ENCODE measurements around the gene QRFP. TPM values are rescaled to one million over a fixed set of nuclear protein-coding genes. Genes with fewer than 3 reads are reported as not detected.

The QRFP gene
- total RNA-seq, 1 experiment from 2014 or later = not detected

Other genes starting within 250 kb of the QRFP start
- gene PRDM12, start 232.2 kb downstream of the QRFP start, total RNA-seq (2022) = 0.28 and 0.29 TPM in 2 replicates
- 42.3 and 57.7 TPM in 2 replicates for gene EXOSC2, start 203.0 kb downstream of the QRFP start, total RNA-seq (2022)
- gene ABL1, start 61.6 kb downstream of the QRFP start, total RNA-seq (2022) = 67.5 TPM in 2 replicates
- gene FIBCD1, start 42.4 kb upstream of the QRFP start, total RNA-seq (2022) = 1.6 and 2.8 TPM in 2 replicates
- not detected in 2 replicates for gene LAMC3, start 112.4 kb upstream of the QRFP start, total RNA-seq (2022)
- 2.6 and 4.1 TPM in 2 replicates for gene AIF1L, start 199.7 kb upstream of the QRFP start, total RNA-seq (2022)
- 41.8 and 46.9 TPM in 2 replicates for gene NUP214, start 228.8 kb upstream of the QRFP start, total RNA-seq (2022)

Measured in MCF 10A (cell line).